Pons (tissue), 1 donor: Measurements from ENCODE around the gene NRF1.
"Not testable (repeated sequence)": the region's sequence is repeated elsewhere in the genome, so short reads cannot be mapped to it uniquely, and the experiment has no call there.

ENCODE experiments used
- DNase-seq: peaks from one replicate; pipeline ENCODE4 v3.0.0-alpha.2; 2016; ENCODE audit warnings: low spot score

NRF1 gene

GRCh38 chr7:129649128-129649690 lies 37.7 kb downstream of the NRF1 start:
- DNase-seq, result no peak

- no peak for DNase-seq
These were observed 38.7 kb downstream of the NRF1 start for GRCh38 chr7:129650056-129650758.

- DNase-seq, result no peak
These were observed 41.4 kb downstream of the NRF1 start for GRCh38 chr7:129652914-129653313.

- DNase-seq, result no peak
These were observed 44.3 kb downstream of the NRF1 start for GRCh38 chr7:129655811-129656210.

GRCh38 chr7:129657363-129657762 lies 45.8 kb downstream of the NRF1 start:
- DNase-seq, result no peak

GRCh38 chr7:129659907-129660306 lies 48.4 kb downstream of the NRF1 start:
- not testable (repeated sequence) for DNase-seq

GRCh38 chr7:129661645-129662182 lies 50.2 kb downstream of the NRF1 start:
- DNase-seq, result no peak

- DNase-seq, result not testable (repeated sequence)
These were observed 51.7 kb downstream of the NRF1 start for GRCh38 chr7:129663240-129663639.

- DNase-seq, result peak; percentile 73
These were observed 52.8 kb downstream of the NRF1 start for GRCh38 chr7:129664029-129665012.

GRCh38 chr7:129665013-129665401 lies 53.5 kb downstream of the NRF1 start:
- no peak for DNase-seq

- DNase-seq, result no peak
These were observed 55.6 kb downstream of the NRF1 start for GRCh38 chr7:129667116-129667515.

- DNase-seq, result no peak
These were observed 56.0 kb downstream of the NRF1 start for GRCh38 chr7:129667551-129667950.

- DNase-seq, result no peak
These were observed 58.4 kb downstream of the NRF1 start for GRCh38 chr7:129669901-129670300.

- DNase-seq, result no peak
These were observed 59.1 kb downstream of the NRF1 start for GRCh38 chr7:129670656-129671055.

- no peak for DNase-seq
These were observed 59.7 kb downstream of the NRF1 start for GRCh38 chr7:129671266-129671665.

GRCh38 chr7:129674475-129674874 lies 63.0 kb downstream of the NRF1 start:
- not testable (repeated sequence) for DNase-seq

GRCh38 chr7:129675521-129675920 lies 64.0 kb downstream of the NRF1 start:
- DNase-seq, result no peak

- no peak for DNase-seq
These were observed 64.7 kb downstream of the NRF1 start for GRCh38 chr7:129676017-129676897.

GRCh38 chr7:129677796-129678195 lies 66.3 kb downstream of the NRF1 start:
- no peak for DNase-seq

GRCh38 chr7:129678606-129679005 lies 67.1 kb downstream of the NRF1 start:
- no peak for DNase-seq

GRCh38 chr7:129680400-129680799 lies 68.9 kb downstream of the NRF1 start:
- no peak for DNase-seq
